Inflammatory macrophage treated with lipopolysaccharide for 4 hours (primary cell): ENCODE results near the gene SLC7A4.
"Not testable (repeated sequence)": the region's sequence is repeated elsewhere in the genome, so short reads cannot be mapped to it uniquely, and the experiment has no call there.

Experiments used
- DNase-seq: peaks from one replicate; pipeline ENCODE4 v3.0.0-alpha.2; 2020

SLC7A4 gene

DNA sequence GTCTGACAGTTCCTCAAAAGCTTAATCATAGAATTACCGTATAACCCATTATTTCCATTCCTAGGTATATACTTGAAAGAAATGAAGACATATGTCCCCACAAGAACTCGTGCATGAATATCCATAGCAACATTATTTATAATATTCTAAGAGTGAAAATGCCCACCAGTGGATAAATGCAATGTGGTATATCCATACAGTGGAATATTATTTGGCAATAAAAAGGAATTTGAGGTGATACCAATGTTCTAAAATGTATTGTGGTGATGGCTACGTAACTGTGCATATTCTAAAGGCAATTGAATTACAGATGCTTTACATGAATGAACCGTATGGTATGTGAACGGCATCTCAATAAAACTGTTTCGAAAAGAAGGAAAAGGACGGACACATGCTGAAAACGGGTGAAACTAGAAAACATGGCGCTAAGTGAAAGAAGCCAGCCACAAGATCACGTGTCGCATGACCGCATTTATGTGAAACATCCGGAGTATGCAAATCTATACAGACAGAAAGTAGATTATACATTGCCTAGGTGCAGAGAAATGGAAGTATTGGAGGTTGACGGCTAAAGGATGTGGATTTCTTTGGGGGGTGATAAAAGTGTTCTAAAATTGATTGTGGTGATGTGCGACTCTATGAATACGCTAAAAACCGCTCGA is 29.4 kb upstream of the SLC7A4 start:
- not testable (repeated sequence) for DNase-seq

DNA sequence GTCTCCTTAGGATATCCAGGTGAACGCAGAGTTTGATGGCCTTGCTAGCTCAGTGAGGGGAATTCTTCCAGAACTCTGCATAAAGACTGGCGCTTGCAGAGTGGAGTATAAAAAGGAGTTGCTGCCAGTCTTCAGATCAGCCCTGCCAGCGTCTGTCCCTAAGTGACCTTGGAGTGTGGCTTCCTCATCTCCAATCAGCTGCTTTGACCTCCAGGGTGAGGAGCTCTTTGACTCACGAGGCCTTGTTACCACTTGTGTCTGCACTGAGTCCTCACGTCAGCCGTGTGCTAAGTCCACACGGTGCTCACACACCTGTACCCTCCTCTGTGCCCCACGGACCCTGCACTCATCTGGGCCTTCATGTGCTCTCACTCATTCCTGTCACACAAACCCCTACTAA is 28.0 kb upstream of the SLC7A4 start:
- DNase-seq, result not testable (repeated sequence)

DNA sequence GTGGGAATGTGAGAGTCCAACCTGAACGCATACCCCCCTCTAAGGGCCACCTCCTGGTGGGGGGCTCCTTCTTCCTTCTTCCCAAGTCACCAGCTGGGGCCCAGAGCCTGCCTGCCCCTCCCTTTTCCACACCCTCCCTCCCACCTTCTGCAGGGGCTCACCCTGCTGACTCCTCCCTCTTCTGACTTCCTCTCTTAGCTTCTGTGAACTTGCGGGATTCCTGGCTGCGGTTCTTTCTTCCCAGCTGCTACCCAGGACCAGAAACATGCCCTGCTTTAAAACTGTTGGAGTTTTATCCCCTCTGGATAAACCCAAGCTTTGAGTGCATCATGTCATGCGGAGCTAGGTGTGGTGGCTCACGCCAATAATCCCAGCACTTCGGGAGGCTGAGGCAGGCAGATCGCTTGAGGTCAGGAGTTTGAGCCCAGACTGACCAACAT is 23.5 kb upstream of the SLC7A4 start:
- peak; percentile 15 for DNase-seq

DNA sequence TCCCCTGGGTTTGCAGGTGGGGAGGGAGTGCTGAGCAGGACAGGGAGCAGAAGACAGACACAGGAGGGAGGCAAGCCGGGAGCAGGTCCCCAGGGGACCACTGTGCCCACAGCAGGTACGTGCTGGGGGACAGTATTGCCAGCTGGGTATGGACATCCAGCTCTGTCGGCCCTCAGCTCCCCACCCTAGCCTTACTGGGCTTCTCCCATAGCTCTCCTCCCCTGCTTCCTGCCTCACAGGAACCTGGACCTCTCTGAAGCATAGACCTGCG is 23.1 kb upstream of the SLC7A4 start:
- DNase-seq, result no peak

DNA sequence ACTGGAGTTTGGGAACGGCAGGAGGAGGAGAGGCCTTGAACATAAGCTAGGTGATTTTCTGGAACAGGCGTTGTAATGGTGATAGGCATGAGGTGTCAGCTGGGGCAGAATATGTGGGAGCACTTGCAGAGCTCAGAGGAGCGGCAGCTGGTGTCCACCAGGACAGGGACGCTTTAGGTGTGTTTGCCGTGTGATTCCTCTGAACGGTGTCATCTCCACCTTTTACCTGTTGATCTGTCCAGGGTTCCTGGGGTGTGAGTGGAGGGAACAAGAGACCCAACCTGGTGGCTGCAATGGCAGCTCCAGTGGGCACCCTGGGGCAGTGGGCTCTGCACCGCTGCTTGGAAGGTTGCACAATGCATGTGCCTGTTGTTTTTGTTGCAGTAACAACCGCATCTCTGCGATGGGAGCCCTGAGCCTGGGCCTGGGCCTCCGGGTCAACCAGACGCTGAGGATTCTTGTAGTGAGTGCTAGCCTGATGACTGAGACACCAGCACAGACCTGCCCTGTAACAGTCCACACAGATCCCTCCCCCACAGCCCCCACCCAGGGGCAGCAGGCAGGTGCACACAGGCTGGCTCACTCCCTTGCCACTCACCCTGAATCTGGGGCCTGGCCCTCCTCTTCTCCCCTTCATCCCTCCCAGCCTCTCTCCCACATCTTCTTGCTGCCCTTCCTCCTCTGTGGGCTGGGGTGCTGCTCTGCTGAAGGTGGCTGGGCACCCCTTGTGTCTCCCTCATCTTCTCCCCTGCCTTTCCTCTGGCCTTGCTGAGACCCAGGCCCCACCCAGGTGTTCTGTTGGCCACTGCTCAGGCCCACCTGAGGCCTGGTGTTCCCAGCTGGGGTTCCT is 22.6 kb upstream of the SLC7A4 start:
- no peak for DNase-seq

DNA sequence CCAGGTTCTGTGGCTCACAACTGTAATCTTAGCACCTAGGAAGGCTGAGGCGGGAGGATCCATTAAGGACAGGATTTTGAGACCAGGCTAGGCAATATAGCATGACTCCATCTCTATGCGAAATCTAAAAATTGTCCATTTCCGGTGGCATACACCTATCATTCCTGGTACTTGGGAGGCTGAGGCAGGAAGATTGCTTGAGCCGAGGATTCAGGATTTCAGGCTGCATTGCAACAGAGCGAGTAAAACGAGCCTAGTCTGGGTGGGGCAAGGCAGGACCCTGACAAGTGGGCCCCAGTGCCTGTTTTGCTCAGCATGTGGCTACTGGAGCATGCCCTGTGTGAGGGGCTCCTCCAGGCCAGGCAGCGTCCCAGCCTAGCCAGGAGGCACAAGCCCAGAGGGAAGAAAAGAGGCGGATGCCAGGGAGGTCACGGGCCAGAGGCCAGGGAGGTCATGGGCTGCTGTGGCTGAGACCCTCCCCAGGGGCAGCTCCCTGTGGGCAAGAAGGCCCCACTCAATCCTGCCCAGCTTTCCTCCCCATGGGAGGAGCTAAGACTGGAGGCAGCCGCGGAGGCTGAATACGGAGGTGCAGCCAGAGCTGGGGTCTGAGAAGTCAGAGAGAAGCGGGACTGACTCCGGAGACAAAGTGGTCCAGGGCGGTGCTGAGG is 21.8 kb upstream of the SLC7A4 start:
- no peak for DNase-seq

DNA sequence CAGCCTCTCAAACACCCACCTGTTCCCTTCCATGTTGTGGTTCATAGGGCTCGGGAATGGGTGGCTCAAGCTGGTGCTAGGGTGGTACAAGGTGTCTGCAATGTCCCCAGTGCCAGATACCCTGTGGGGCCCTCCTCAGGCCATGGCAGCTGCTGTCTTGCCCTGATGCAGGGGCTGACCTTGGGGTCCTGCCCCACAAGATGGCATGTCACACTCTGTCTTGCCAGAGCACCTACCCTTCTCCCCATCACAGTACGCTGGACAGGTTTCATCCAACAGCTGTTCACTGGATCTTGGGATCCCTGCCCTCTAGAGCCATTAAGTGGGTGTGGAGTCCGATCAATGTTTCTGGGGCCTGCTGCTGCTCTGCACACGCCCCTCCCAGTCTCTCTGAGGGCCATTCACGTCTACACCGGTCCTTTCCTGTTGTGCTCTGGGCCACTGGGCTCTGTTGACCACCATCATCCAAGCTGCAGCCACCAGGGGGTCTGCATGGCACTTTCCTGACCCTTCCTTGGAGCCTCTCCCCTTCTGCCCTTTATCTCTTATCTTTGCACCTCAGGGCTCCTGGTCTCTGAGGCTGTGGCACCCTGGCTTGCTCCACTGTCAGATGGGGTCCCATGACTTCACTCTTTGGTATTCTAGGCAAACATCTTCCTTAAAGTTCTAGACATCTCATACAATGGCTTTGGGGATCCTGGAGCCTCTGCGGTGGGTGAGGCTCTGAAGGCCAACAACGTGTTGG is 20.5 kb upstream of the SLC7A4 start:
- DNase-seq, result no peak

DNA sequence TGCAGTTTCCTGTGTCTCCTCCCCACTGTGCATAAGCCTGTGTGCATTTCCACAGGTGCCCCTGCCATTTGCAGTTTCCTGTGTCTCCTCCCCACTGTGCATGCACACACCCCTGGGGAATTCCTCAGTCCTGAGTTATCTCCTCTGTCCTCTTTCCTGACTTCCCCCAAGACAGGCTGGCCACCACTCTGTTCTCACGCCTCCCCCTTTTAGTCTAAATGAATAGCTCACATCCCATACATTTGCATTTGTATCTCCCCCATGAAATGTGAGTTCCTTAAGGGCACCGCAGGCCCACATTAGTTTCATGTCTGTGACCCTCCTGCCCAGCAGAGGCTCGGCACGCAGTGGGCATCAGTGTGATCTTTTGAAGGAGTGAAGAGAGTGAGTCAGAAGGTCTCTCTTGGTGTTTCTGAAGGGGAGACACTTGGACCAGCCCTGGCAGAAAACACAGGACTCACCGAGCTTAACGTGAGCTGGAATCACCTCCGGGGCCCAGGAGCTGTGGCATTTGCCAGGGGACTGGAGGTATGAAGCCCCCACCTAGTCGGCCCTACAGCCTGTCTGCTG is 19.6 kb upstream of the SLC7A4 start:
- DNase-seq, result no peak

DNA sequence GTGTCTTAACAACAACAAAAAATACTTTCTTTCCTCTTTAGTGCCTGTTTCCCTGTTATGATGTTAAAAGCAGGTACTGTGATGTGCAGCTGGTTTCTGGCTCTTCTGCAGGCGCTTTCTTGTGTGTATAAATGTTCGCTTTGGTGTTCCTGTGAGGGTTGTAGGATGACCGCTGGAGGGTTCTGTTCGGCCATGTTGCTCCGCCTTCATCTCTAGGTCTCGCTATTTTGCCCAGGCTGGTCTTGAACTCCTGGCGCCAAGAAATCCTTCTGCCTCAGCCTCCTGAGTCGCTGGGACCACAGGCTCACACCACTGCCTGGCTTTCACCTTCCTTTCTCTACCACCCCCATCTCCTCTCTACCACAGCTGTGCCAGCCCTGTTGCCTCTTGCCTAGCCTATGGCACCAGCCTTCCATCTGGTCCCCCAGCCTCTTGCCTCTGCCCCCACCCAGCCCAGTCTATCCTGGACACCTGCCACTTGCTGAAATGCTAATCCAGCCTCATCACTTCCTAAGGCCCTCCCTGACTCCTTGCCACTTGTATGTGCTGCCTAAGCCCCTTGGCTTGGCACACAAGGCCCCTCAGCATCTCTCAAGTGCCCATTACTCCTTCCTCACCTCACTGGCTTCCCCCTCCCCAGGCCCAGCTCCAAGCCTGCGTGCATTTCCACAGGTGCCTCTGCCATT is 18.9 kb upstream of the SLC7A4 start:
- no peak for DNase-seq

DNA sequence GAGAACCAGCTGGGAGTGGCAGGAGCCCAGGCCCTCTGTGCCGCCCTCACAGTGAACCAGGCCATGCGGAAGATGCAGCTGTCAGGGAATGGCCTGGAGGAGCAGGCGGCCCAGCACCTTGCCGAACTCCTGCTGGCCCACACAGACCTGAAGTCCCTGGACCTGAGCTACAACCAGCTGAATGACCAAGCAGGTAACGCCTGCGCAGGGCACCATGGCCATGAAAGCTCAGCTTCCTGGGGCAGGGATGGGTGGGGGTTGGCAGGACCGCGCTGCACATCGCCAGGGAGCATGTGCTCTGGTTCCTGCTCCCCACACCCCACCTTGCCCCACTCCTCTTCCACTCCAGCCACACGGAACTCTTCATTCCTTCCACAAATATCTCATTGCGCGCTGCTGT is 16.6 kb upstream of the SLC7A4 start:
- not testable (repeated sequence) for DNase-seq

DNA sequence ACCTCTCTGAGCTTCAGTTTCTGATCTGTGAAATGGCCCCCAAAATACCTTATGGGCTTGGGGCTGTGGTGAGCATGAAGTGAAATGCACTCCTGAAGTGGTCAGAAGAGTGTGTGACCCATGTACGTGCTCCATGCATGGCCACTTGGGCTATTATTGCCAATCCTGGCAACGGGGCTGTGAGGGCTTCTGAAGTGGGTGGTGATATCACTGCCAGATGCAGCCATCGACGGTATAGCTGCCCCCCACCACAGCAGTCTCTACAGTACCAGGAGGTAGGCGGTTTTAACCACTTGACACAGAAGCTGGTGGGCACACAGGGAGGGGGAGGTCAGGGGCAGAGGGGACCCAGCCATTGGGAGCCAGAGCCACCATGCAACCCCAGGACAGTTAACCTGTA is 16.1 kb upstream of the SLC7A4 start:
- DNase-seq, result not testable (repeated sequence)

DNA sequence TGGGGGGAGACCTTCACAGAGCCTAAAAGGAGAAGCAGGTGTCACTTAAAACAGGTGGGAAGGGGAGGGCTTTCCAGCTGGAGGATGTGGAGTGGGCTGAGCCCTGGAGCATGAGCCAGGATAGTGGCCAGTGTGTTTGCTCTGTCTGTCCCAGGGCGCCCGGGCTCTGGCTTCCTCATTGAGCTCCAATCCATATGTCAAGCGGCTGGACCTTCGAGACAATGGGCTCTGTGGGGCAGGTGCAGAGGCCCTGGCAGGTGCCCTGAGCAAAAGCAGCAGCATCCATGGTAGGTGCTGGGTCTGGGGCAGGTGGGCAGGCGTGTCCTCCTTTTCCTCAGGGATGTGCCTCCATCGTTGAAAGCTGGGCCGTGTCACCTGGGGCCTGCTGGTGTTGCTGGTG is 15.4 kb upstream of the SLC7A4 start:
- no peak for DNase-seq

DNA sequence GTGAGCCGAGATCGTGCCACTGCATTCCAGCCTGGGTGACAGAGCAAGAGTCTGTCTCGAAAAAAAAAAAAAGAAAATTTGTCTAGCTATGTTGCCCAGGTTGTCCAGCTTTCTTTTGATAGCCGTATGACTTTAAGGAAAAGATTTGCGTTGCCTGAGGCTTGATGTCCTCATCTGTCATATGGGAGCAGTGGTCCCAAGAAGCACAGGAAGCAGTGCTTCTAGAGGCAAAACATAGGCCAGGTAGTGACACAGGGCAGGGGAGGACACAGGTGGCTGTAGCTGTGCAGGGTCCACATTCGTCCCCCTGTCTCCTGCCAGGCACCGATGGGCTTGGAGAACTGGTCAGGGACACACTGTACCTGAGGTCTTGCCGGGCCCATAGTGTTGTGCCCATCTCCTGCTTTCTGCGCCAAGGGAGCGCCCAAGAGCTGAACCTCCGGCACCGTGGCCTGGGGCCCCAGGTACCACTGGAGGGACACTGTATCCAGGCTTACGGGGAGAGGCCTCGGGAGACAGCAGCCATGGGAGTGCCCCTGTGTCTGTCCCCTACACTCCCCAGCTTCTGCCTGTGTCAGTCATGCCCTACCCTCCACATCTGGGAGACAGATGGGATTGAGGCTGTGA is 14.8 kb upstream of the SLC7A4 start:
- DNase-seq, result no peak

DNA sequence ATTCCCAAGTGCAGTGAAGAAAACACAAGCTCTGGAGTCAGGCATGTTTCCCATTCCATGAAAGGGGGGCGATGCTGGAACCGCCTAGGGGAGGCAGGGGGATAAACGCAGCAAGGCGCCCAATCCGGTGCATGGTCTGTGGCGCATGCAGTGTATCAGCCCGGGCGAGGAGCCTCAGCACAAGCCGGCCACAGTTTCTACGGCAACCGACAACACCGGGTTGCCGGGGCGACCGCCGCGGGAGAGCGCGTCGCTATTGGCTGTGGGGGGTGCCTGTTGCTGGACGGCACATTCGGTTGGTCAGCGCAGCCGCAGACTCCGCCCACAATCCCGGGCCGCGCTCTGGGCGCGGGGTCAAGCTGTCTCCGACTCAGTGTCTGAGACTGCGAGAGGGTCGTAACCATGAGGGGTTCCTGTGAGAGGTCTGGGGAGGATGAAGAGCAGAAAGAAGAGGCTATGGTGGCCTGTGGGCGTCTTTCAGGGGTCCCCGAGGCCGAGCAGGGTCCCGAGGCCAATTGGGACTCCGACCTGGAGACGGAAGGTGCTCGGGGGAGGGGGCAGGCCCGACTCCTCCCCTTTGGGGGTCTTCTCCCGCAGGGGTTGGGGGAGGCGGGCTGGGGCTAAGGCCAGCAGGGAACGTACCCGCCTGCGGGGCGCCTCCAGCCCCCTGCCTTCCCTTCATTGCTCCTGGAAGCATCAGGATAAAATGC is 13.4 kb upstream of the SLC7A4 start, which contains the start of gene LRRC74B:
Gene LRRC74B, plus strand, starts transcription at position 362 of the 710 bp plus-strand sequence. Its CDS starts 41 bp downstream, at position 403.
- DNase-seq, result peak; percentile 72

DNA sequence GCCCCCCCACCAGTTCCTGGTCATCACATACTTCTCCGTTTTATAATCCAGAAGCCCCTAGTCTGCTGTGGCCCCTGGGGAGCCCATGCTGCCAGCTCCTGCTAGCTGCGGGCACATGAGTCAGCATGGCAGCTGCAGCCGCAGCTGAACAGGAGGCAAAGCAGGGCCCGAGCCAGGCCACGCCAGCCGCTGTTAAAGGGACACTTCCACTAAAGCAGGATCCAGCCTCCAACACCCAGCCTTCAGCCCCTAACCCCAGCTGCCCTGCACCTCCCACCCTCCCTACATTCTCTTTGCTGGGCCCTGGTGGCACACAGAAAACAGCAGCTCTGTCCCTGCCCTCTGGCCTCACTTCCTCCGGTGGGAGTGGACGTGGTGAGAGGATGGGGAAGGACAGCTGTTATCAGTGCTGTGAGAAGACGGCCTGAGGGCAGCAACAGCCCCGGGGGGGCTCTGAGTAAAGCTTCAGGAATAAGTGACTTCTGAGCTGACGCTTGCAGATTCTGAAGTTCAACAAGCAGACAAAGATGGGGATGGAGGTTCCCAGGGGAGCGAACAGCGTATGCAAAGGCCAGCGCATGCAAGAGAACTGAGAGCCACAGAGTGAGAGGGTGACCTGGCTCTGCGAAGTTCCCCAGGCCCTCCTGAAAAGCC is 12.7 kb upstream of the SLC7A4 start:
- DNase-seq, result peak; percentile 14

DNA sequence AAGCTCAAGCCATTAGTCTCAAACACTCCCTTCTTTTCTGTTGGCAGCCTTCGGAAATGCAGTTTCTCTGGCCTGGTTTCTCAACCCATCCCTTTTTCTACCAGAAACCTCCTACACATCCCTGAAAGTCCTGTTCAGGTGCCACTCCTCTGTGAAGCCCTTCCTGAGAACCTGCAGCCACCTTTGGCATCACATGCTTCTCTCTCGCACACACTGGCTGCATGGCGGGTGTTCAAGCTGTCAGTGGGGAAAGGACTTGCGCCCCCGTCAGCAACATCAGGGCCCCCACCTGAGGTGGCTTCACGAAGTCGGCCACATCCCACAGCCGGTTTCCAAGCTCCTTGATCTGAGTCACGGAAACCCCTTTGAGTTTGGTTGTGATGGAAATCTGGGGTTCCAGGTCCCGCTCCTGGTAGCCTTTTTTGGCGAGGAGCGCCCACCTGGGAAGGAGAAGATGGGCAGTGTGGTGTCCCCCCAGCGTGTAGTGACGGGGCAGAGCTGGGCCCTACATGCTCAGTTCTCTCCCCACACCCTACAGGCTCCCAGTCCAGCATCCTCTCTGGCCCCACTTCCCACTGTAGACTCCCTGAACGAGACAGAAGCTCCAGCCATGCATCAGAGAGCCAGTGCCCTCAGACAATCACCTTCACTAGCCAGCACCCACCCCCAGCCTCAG is 11.6 kb upstream of the SLC7A4 start:
- no peak for DNase-seq

DNA sequence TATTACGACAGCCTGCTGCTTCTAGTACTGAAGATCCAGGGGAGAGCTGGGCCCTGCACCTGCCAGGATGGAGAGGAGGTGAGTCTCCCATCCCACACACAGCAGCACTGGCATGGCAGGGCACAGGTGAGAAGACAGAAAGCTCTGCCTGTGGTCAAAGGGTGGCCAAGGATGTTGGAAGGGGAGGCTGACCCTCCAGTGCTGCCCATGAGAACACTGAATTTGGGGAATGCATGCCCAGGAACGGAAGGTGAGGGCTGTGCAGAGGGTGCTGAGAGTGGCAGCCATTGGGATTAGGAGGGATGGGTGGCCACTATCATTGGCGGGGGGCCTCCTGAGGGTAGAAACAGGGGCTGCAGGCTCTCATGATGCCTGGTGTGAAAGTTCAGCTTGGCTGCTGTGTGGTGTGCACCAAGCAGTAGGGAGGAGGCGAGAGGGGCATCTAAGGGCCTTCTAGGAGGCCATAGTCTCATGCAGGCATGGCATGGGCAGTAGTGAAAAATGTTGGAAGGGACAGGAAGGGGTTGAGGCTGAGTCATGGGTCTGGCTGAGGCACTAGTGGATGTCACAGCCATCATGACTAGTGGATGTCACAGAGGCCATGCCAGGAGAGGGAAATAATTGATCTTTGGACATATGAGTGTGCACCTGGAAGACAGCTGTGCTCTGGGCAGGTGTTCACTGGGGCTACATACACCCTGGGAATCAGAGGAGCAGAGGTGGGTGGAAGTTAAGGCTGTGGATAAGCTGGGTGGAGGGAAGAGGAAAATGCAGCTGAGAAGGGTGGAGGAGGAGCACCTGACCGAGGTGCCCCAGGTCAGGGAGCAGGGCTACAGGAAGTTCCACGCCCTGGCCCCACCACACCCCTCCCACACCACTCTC is 10.9 kb upstream of the SLC7A4 start:
- no peak for DNase-seq

DNA sequence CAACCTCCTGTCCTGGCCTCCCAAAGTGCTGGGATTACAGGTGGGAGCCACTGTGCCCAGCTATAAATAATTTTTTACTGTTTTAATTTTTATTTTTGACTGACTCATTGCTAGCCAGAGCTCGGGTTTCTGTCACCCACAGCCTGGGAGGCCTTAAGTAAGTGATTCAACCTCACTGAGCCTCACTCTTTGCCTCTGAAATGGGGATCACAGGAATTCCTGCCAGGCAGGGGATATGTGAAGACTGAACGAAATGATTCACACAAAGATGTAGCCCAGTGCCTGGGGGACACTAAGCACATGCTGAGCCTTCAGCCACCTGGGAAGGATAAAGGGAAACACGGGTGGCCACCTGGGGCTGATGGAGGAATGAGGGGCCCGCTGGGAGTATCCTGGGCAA is 9.6 kb upstream of the SLC7A4 start:
- no peak for DNase-seq

DNA sequence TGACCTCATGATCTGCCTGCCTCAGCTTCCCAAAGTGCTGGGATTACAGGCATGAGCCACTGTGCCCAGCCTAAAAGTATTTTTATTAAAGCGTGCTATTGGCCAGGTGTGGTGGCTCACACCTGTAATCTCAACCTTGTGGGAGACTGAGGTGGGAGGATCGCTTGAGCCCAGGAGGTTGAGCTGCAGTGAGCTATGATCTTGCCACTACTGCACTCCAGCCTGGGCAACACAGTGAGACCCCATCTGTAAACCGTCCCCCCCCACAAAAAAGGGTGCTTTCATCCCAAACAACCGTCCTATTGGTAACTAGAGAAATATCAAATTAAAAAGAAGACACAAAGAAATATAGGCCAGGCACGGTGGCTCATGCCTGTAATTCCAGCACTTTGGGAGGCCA is 6.8 kb upstream of the SLC7A4 start:
- DNase-seq, result not testable (repeated sequence)
